ENCODE results near the gene CDKAL1. TPM values are rescaled to one million over a fixed set of nuclear protein-coding genes. Genes with fewer than 3 reads are reported as not detected.

Gene CDKAL1
- total and polyA plus RNA-seq, 4 donors: 2.0 to 12.9 (median 6.7) TPM

DNA sequence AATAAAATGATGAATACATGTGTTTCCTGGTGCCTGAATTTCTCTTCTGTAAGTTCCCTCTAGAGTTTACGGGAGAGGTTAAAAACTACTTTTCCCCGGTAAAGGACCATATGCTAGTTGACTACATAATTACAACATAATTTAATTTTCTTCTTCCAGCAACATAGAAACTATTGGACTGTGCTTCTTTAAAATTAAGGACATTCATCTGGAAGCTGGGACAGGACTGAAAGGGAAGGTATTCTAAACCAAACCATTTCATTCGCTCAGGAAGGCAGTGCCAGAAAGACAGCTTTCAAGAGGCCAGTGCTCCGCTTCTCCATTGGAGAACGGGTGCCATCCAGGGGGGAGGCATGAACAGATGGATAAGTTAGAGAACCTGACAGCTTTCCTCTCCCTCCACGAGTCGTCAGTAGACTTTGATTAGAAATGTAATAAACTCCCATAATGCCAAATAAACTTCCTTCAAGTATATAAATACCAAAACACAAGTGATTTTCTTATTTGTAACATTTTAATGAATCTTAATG lies 601.3 kb downstream of the CDKAL1 start (continued):
- TF ChIP-seq, protein P1, sequence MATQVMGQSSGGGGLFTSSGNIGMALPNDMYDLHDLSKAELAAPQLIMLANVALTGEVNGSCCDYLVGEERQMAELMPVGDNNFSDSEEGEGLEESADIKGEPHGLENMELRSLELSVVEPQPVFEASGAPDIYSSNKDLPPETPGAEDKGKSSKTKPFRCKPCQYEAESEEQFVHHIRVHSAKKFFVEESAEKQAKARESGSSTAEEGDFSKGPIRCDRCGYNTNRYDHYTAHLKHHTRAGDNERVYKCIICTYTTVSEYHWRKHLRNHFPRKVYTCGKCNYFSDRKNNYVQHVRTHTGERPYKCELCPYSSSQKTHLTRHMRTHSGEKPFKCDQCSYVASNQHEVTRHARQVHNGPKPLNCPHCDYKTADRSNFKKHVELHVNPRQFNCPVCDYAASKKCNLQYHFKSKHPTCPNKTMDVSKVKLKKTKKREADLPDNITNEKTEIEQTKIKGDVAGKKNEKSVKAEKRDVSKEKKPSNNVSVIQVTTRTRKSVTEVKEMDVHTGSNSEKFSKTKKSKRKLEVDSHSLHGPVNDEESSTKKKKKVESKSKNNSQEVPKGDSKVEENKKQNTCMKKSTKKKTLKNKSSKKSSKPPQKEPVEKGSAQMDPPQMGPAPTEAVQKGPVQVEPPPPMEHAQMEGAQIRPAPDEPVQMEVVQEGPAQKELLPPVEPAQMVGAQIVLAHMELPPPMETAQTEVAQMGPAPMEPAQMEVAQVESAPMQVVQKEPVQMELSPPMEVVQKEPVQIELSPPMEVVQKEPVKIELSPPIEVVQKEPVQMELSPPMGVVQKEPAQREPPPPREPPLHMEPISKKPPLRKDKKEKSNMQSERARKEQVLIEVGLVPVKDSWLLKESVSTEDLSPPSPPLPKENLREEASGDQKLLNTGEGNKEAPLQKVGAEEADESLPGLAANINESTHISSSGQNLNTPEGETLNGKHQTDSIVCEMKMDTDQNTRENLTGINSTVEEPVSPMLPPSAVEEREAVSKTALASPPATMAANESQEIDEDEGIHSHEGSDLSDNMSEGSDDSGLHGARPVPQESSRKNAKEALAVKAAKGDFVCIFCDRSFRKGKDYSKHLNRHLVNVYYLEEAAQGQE (IDR thresholded peaks at IDR 0.05): no peak
- TF ChIP-seq, protein P2, sequence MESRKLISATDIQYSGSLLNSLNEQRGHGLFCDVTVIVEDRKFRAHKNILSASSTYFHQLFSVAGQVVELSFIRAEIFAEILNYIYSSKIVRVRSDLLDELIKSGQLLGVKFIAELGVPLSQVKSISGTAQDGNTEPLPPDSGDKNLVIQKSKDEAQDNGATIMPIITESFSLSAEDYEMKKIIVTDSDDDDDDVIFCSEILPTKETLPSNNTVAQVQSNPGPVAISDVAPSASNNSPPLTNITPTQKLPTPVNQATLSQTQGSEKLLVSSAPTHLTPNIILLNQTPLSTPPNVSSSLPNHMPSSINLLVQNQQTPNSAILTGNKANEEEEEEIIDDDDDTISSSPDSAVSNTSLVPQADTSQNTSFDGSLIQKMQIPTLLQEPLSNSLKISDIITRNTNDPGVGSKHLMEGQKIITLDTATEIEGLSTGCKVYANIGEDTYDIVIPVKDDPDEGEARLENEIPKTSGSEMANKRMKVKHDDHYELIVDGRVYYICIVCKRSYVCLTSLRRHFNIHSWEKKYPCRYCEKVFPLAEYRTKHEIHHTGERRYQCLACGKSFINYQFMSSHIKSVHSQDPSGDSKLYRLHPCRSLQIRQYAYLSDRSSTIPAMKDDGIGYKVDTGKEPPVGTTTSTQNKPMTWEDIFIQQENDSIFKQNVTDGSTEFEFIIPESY (IDR thresholded peaks at IDR 0.05): no peak
- TF ChIP-seq, protein P3, sequence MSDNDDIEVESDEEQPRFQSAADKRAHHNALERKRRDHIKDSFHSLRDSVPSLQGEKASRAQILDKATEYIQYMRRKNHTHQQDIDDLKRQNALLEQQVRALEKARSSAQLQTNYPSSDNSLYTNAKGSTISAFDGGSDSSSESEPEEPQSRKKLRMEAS (IDR thresholded peaks at IDR 0.05): no peak
- TF ChIP-seq GABPA (IDR thresholded peaks at IDR 0.05 in 1 of 2, conservative IDR thresholded peaks at IDR 0.05 in 1 of 2) (no peak), NR2F2 (IDR thresholded peaks at IDR 0.05) (no peak), SP1 (IDR thresholded peaks at IDR 0.05) (no peak), TAF1 (conservative IDR thresholded peaks at IDR 0.05) (no peak), RAD21 (IDR thresholded peaks at IDR 0.05) (no peak), FOXA1 (IDR thresholded peaks at IDR 0.05) (no peak), YY1 (IDR thresholded peaks at IDR 0.05) (no peak), HNF4A (conservative IDR thresholded peaks at IDR 0.05) (no peak)

DNA sequence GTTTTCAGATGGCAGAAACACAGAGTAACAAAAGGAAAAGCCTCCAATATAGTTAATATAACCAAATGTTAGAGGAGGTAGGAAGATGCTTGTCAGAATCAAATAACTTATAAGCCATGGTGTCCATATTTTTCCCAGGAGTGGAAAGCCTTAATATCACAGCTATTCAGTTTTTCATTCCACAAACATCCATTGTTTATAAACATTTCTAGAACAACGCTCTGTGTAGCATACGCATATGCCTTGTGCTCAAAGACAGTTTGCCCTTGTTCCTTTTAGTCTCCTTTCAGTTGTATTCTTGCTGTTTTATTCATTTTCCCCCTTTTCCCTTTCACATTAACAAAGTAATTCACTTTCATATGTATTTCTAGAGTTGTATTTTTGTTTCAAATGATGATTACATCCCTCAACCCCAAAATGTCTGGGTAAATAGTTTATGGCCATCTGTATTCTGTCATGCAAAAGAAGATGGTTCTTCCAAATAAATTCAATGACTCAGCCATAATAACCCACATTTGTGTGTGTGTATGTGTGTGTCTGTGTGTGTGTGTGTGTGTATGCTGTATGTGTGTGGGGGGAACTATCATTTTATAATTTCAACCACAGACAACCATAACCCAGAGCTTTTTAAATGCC lies 603.6 kb downstream of the CDKAL1 start:
- H3K9me3 ChIP-seq (ENCODE audit: control insufficient read depth in 4 of 4, low read length in 3 of 4): no peaks in the 10 kb centered on the region
- TF ChIP-seq NR2F2 (IDR thresholded peaks at IDR 0.05): no peak
- TF ChIP-seq HNF4G (IDR thresholded peaks at IDR 0.05): no peak
- TF ChIP-seq EGR1 (IDR thresholded peaks at IDR 0.05; ENCODE audit: low read depth in 2 of 2): no peak
- TF ChIP-seq RXRA (IDR thresholded peaks at IDR 0.05): no peak
- no peak for TF ChIP-seq RAD21 (IDR thresholded peaks at IDR 0.05)
- no peak for TF ChIP-seq FOXA2 (IDR thresholded peaks at IDR 0.05)
- TF ChIP-seq GABPA (IDR thresholded peaks at IDR 0.05 in 1 of 2, conservative IDR thresholded peaks at IDR 0.05 in 1 of 2): no peak
- no peak for TF ChIP-seq FOXA1 (IDR thresholded peaks at IDR 0.05)
- TF ChIP-seq, protein P1 (IDR thresholded peaks at IDR 0.05): no peak
- TF ChIP-seq JUND (IDR thresholded peaks at IDR 0.05): no peak
- TF ChIP-seq, protein P2 (IDR thresholded peaks at IDR 0.05): no peak
- TF ChIP-seq, protein P4, sequence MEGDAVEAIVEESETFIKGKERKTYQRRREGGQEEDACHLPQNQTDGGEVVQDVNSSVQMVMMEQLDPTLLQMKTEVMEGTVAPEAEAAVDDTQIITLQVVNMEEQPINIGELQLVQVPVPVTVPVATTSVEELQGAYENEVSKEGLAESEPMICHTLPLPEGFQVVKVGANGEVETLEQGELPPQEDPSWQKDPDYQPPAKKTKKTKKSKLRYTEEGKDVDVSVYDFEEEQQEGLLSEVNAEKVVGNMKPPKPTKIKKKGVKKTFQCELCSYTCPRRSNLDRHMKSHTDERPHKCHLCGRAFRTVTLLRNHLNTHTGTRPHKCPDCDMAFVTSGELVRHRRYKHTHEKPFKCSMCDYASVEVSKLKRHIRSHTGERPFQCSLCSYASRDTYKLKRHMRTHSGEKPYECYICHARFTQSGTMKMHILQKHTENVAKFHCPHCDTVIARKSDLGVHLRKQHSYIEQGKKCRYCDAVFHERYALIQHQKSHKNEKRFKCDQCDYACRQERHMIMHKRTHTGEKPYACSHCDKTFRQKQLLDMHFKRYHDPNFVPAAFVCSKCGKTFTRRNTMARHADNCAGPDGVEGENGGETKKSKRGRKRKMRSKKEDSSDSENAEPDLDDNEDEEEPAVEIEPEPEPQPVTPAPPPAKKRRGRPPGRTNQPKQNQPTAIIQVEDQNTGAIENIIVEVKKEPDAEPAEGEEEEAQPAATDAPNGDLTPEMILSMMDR (IDR thresholded peaks at IDR 0.05; ENCODE audit: low read depth, low read length, missing input control): no peak
- no peak for TF ChIP-seq YY1 (IDR thresholded peaks at IDR 0.05)
- TF ChIP-seq, protein P3 (IDR thresholded peaks at IDR 0.05): no peak
- no peaks in the 10 kb centered on the region for H3K27me3 ChIP-seq (ENCODE audit: control insufficient read depth in 4 of 4, insufficient read depth in 4 of 4, low read length in 3 of 4)
- H3K4me1 ChIP-seq (ENCODE audit: control insufficient read depth in 4 of 4, insufficient read depth in 4 of 4, low read length in 3 of 4): peaks cover 11 to 34% (median 18%) of the 10 kb centered on the region in 4 donors
- no peaks in the 10 kb centered on the region for H3K36me3 ChIP-seq (ENCODE audit: control insufficient read depth in 4 of 4, insufficient read depth in 3 of 4, low read depth in 1 of 4, low read length in 3 of 4)
- peak overlapping the region; percentile 35 to 46 for H3K27ac ChIP-seq (ENCODE audit: low read depth in 1 of 2, low read length in 2 of 2)
- no peak for DNase-seq (ENCODE audit: low spot score)
- H3K4me3 ChIP-seq (ENCODE audit: low read depth in 1 of 3, low read length in 3 of 3): no peak overlapping the region
- H3K9ac ChIP-seq (ENCODE audit: low read depth in 1 of 2, low read length in 2 of 2): no peak overlapping the region
- 95% methylated on average over 2 of the region's 2 CpGs for WGBS

All from liver (tissue), 9 donors.